GM23338 (cell line): ENCODE data around the gene ZNF268. TPM values are rescaled to one million over a fixed set of nuclear protein-coding genes. Genes with fewer than 3 reads are reported as not detected.

Experiments
- ATAC-seq: fragments of 200-7000 bp; cut with Tn5 transposase; 3 replicates; pipeline ENCODE4 v1.9.1; 2020
- DNase-seq: peaks from one replicate; pipeline ENCODE4 v3.0.0-alpha.2; 2015; ENCODE audit warnings: low spot score
- H2AFZ ChIP-seq: fragments of 200-600 bp; sonication (generic); 2 replicates; pipeline ENCODE4 v1.8.0; 2016; ENCODE audit warnings: antibody characterized with exemption, mild to moderate bottlenecking, moderate library complexity
- H3F3A ChIP-seq: fragments of 200-600 bp; sonication (generic); replicated peaks from 2 replicates; pipeline ENCODE4 v1.8.0; 2017; ENCODE audit warnings: antibody characterized with exemption, mixed run types, low read depth
- H3K27ac ChIP-seq: fragments of 200-600 bp; sonication (generic); 2 replicates; pipeline ENCODE4 v1.6.1; 2016; ENCODE audit warnings: low read depth
- H3K27me3 ChIP-seq: fragments of 200-600 bp; sonication (generic); 2 replicates; pipeline ENCODE4 v1.8.0; 2016; ENCODE audit warnings: mild to moderate bottlenecking, mixed run types, moderate library complexity; ENCODE audit not compliant: insufficient read depth
- H3K36me3 ChIP-seq: fragments of 200-600 bp; sonication (generic); 2 replicates; pipeline ENCODE4 v1.8.0; 2016; ENCODE audit warnings: mild to moderate bottlenecking; ENCODE audit not compliant: insufficient read depth
- H3K4me1 ChIP-seq: fragments of 200-600 bp; sonication (generic); 2 replicates; pipeline ENCODE4 v1.8.0; 2016; ENCODE audit warnings: mild to moderate bottlenecking, moderate library complexity; ENCODE audit not compliant: insufficient read depth
- H3K4me2 ChIP-seq: fragments of 200-600 bp; sonication (generic); 2 replicates; pipeline ENCODE4 v1.7.1; 2017; ENCODE audit warnings: mixed run types
- H3K4me3 ChIP-seq: fragments of 200-600 bp; sonication (generic); 2 replicates; pipeline ENCODE4 v1.6.1; 2016; ENCODE audit warnings: mixed run types
- H3K79me2 ChIP-seq: fragments of 200-600 bp; sonication (generic); replicated peaks from 2 replicates; pipeline ENCODE4 v1.8.0; 2017; ENCODE audit warnings: mild to moderate bottlenecking; ENCODE audit not compliant: insufficient read depth
- H3K9me2 ChIP-seq: fragments of 200-600 bp; sonication (generic); 2 replicates; pipeline ENCODE4 v1.8.0; 2017; ENCODE audit not compliant: insufficient read depth
- H4K20me1 ChIP-seq: fragments of 200-600 bp; sonication (generic); replicated peaks from 2 replicates; pipeline ENCODE4 v1.8.0; 2017; ENCODE audit warnings: mild to moderate bottlenecking; ENCODE audit not compliant: insufficient read depth
- H3K27ac Mint-ChIP-seq: 2 replicates; pipeline ENCODE4 v1.8.0; 2020; ENCODE audit warnings: inconsistent platforms, mild to moderate bottlenecking, moderate library complexity, mixed read lengths
- H3K27me3 Mint-ChIP-seq: 3 replicates; pipeline ENCODE4 v1.8.0; 2022; ENCODE audit warnings: low read depth, mild to moderate bottlenecking, moderate library complexity, mixed read lengths, inconsistent platforms; ENCODE audit not compliant: insufficient read depth, poor library complexity
- H3K36me3 Mint-ChIP-seq: 3 replicates; pipeline ENCODE4 v1.8.0; 2021; ENCODE audit warnings: low read depth, mild to moderate bottlenecking, inconsistent platforms, moderate library complexity, mixed read lengths
- H3K4me1 Mint-ChIP-seq: 3 replicates; pipeline ENCODE4 v1.8.0; 2020; ENCODE audit warnings: mild to moderate bottlenecking, inconsistent platforms, mixed read lengths
- H3K4me3 Mint-ChIP-seq: 3 replicates; pipeline ENCODE4 v1.8.0; 2021; ENCODE audit warnings: moderate library complexity, mild to moderate bottlenecking, inconsistent platforms, mixed read lengths
- H3K9me3 Mint-ChIP-seq: 3 replicates; pipeline ENCODE4 v1.8.0; 2020; ENCODE audit warnings: moderate library complexity, mild to moderate bottlenecking, inconsistent platforms, mixed read lengths
- CTCF ChIP-seq, 2 experiments: fragments of 200-600 bp in 1 of 2; sonication (generic) in 1 of 2; conservative IDR thresholded peaks; 2 replicates each; pipeline versions ENCODE4 v1.5.1 to v1.6.1; 2016 to 2017; ENCODE audit warnings: antibody characterized with exemption in 2 of 2, low read depth in 2 of 2, mild to moderate bottlenecking in 2 of 2, moderate library complexity in 1 of 2
- ETS1 ChIP-seq: IDR thresholded peaks from 2 replicates; pipeline ENCODE4 v1.6.1; 2016; ENCODE audit warnings: antibody characterized with exemption
- EZH2 ChIP-seq: fragments of 200-600 bp; sonication (generic); IDR thresholded peaks from one replicate; pipeline ENCODE4 v1.8.0; 2017; ENCODE audit warnings: antibody characterized with exemption, mild to moderate bottlenecking, low read depth; ENCODE audit not compliant: unreplicated experiment
- EZH2phosphoT487 ChIP-seq: fragments of 200-600 bp; sonication (generic); IDR thresholded peaks from one replicate; pipeline ENCODE4 v1.8.1; 2018; ENCODE audit warnings: antibody characterized with exemption; ENCODE audit not compliant: unreplicated experiment
- JUNB ChIP-seq: IDR thresholded peaks from one replicate; pipeline ENCODE4 v1.6.1; 2016; ENCODE audit warnings: antibody characterized with exemption; ENCODE audit not compliant: unreplicated experiment
- ZNF114 ChIP-seq: fragments of 250-450 bp; sonication (Bioruptor Pico); IDR thresholded peaks from 2 replicates; pipeline ENCODE4 v1.5.0; 2020; ENCODE audit warnings: mild to moderate bottlenecking, moderate library complexity
- ZNF331 ChIP-seq: fragments of 250-450 bp; sonication (Bioruptor Pico); IDR thresholded peaks from 2 replicates; pipeline ENCODE4 v1.5.0; 2020; ENCODE audit warnings: low read depth, mild to moderate bottlenecking, moderate library complexity
- ZNF462 ChIP-seq: fragments of 250-450 bp; sonication (Bioruptor Pico); IDR thresholded peaks from 2 replicates; pipeline ENCODE4 v1.5.0; 2020; ENCODE audit warnings: mild to moderate bottlenecking, moderate library complexity
- polyA plus RNA-seq: library from polyadenylated mRNA; unstranded; fragments of >200 nt; fragmentation: Nextera tagmentation; extraction: Ambion mirVana; gene quantifications from 2 replicates; pipeline ENCODE4 v1.2.1, GENCODE V29; 2016
- total RNA-seq: library from RNA; depleted of rRNA; stranded (reverse); fragments of >200 nt; shearing (Covaris generic); gene quantifications from 2 replicates; pipeline ENCODE4 v1.2.3, GENCODE V29; 2014

The ZNF268 gene
- total and polyA plus RNA-seq, 2 experiments from 2014 or later, result 15.1 to 25.2 TPM

GRCh38 chr12:133203344-133204263 lies 22.3 kb downstream of the ZNF268 start:
- no peaks in the 10 kb centered on the region for H3K9me2 ChIP-seq
- Mint-ChIP-seq H3K9me3 (peaks cover 95% of the 10 kb centered on the region), H3K4me1 (no peaks in the 10 kb centered on the region), H3K36me3 (peaks cover 85% of the 10 kb centered on the region), H3K4me3 (no peak overlapping the region), H3K27ac (no peak overlapping the region), H3K27me3 (peaks cover 35% of the 10 kb centered on the region)
- H4K20me1 ChIP-seq, result no peaks in the 10 kb centered on the region
- peaks cover 20% of the 10 kb centered on the region for H3F3A ChIP-seq
- H3K27me3 ChIP-seq, result no peaks in the 10 kb centered on the region
- H3K4me3 ChIP-seq, result peak overlapping the region; percentile 19; the same call in 1 of the 2 replicates
- TF ChIP-seq JUNB (no peak), EZH2phosphoT487 (no peak), ZNF462 (no peak)
- ATAC-seq (no peak), DNase-seq (peak; percentile 18)
- no peaks in the 10 kb centered on the region for H3K4me1 ChIP-seq
- no peak overlapping the region for H2AFZ ChIP-seq
- no peak overlapping the region for H3K4me2 ChIP-seq
- H3K27ac ChIP-seq, result no peak overlapping the region
- no peaks in the 10 kb centered on the region for H3K79me2 ChIP-seq
- H3K36me3 ChIP-seq, result peaks cover 66% of the 10 kb centered on the region

- Histone ChIP-seq H2AFZ (no peak overlapping the region), H3F3A (peaks cover 20% of the 10 kb centered on the region), H3K79me2 (no peaks in the 10 kb centered on the region), H3K27ac (no peak overlapping the region), H3K9me2 (no peaks in the 10 kb centered on the region), H3K4me2 (no peak overlapping the region), H3K4me3 (peak overlapping the region; percentile 19; the same call in 1 of the 2 replicates), H3K4me1 (no peaks in the 10 kb centered on the region), H3K36me3 (peaks cover 66% of the 10 kb centered on the region), H3K27me3 (no peaks in the 10 kb centered on the region), H4K20me1 (no peaks in the 10 kb centered on the region)
- Mint-ChIP-seq H3K9me3 (peaks cover 98% of the 10 kb centered on the region), H3K27me3 (peaks cover 35% of the 10 kb centered on the region), H3K4me1 (no peaks in the 10 kb centered on the region), H3K36me3 (peaks cover 83% of the 10 kb centered on the region), H3K4me3 (no peak overlapping the region), H3K27ac (no peak overlapping the region)
- no peak for DNase-seq
- ATAC-seq, result no peak
- TF ChIP-seq ZNF331 (CRISPR knock-in tag) (no peak), EZH2 (no peak), ZNF114 (CRISPR knock-in tag) (no peak), CTCF (conservative IDR thresholded peaks at IDR 0.05; ENCODE audit: low read depth in 2 of 2) (no peak), ETS1 (no peak)
These were observed 22.9 kb downstream of the ZNF268 start for GRCh38 chr12:133204264-133204603.
